Hematopoietic multipotent progenitor cell (in vitro differentiated cells): ENCODE data around the gene NUDT4. TPM values are rescaled to one million over a fixed set of nuclear protein-coding genes. Genes with fewer than 3 reads are reported as not detected.

Experiments
- DNase-seq, 3 donors: peaks; one replicate each; pipeline ENCODE4 v3.0.0-alpha.2; 2011 to 2015; ENCODE audit warnings: low read depth in 2 of 3, low spot score in 2 of 3
- total RNA-seq: library from RNA; depleted of rRNA; stranded (reverse); fragments of >200 nt; gene quantifications from one replicate; pipeline ENCODE4 v1.2.3, GENCODE V29; 2012

NUDT4 gene
- 27.2 TPM for total RNA-seq

DNA sequence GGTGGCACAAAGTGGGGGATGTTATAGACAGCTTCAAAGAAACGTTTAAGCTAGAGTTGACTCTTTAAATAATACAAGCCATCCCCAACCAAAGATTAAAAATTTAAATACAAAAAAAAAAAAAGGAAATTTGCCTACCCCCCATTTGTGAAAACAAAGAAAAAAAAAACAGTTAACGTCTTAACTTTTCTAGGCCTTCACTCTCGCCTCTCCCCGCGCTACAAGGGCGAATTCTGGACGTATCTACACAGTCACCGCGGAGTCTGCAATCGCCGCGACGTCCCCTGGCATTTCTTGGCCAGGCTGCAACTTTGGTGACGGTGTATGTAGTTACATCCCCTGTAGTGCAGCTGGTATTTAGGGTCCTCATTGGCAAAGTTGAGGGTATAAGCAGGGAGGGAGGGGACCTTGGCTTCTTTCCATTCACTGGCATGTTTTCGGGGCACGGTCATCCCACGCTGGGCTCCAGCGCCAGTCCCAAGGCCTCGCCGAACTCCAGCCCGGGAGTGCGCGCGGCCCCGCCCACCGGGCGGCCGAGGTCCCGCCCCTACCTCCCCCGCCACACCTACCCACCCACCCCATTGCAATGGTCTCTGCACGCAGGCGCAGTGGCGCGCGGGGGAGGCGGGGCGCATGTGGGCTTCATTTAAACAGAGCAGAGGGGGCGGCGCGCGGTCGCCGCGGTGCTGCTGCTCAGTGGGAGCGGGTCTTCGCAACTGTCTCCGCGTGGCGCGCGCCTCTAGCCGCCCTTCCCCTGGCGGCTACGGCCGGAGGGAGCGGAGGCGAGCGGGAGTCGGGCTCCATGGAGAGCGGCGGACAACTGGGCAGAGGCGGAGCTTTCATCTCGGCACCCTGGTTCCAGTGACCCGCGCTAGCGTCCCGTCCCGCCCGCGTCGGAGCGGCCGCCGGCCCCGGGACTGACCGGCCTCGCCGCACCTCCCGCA lies at the start of gene NUDT4:
Gene NUDT4 (plus strand): TSS at position 674 of the 944 bp plus-strand sequence. CDS start 398 bp downstream, outside the sequence.
- peak; percentile 90 to 97 (median 96) for DNase-seq

DNA sequence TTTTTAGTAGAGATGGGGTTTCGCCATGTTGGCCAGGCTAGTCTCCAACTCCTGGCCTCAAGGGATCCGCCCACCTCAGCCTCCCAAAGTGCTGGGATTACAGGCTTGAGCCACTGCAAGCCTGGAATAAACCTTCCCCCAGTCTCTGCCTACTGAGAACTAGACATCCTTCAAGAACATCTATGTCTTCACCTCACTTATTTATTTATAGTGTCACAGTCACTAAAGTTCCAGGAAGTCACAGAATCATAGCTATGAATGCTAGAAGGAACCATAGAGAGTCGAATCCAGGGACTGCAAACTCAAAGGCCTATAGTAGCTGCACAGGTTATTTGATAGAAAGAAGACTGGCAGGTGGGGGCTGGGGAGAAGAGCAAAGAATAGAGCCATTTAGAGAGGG lies 44.7 kb upstream of the NUDT4 start:
- DNase-seq, result no peak

DNA sequence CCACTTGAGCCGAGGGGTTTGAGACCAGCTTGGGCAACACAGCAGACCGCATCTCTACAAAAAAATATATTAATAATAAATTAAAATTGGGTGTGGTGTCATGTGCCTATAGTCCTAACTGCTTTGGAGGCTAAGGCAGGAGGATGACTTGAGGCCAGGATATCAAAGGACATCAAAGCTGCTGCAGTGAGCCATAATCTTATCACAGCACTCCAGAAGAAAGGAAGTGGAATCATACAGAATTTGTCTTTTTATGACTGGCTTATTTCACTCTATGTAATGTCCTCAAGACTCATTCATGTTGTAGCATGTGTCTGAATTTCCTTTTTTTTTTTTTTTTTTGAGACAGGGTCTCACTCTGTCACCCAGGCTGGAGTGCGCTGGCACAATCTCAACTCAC lies 43.9 kb upstream of the NUDT4 start:
- DNase-seq, result no peak

DNA sequence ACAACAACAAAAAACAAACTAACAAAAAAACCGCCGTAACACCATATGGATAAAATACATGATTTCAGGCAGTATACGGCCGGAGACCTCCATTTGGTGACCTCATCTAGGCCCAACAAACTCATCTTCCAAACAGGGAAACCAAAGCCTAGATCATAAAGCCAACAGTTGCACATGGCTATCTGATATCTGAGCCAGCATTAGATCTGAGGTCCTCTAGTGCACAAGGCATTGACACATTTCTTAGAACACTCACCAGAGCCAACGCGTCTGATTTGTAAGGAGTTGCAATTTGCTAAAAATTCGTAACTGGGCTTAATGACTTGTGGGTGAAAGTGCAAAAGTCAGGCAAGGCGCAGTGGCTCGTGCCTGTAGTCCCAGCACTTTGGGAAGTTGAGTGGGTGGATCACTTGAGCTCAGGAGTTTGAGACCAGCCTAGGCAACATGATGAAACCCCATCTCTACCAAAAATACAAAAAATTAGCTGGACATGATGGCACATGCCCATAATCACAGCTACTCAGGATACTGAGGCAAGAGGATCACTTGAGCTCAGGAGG lies 42.0 kb upstream of the NUDT4 start:
- no peak for DNase-seq

DNA sequence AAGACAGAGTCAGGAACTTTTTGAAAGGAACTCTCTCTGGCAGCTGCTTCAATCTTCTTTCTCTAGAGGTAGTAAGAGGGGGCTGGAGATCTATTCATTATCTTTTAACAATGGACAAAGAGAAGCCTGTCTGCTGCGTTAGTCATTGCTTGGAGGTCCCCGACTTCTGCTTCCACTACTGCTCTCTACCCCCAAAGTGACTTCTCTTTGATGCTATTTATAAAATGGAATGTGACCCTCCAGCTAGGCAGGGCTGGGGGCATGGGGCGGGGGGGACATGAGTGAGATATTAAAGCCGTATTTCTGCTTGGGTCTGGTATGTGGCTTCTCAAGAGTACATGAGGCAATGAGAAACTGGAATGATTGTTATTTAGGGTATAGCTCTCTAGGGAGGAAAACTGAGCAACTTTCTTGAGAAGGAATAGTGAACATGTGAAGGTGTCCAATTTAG lies 41.4 kb upstream of the NUDT4 start:
- DNase-seq, result no peak

DNA sequence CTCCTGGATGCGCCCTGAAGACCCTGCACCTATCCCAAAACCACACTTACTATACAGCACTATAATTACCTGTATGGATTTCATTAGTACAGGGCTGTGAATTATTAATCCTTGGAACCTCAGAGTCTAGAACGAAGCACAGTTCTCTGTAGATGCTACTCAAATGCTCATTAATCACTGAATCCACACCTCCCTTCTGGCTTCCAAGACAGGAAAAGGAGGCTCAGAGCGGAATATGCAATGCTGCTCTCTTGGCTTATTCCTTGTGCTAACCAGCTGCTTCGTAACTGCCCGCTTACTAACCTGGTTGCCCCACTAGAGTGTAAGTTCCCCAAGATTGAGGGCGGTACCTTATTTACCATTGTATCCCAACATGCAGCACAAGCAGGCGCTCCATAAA lies 39.1 kb upstream of the NUDT4 start:
- no peak for DNase-seq

DNA sequence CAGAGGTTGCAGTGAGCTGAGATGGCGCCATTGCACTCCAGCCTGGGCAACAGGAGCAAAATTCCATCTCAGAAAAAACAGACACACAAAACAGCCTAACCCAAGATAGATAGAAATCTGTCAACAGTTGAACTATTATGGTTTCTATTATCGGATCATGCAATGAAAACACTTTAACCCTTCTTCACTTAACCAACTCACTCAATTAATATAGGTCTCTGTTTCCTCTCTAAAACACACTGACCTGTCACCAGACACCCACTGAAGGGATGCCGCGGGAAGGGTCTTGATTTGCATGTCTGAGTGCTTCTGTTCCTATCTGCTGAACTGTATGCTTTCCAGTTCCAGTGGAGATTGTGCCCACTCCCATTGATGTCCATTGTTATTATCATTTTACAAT lies 38.0 kb upstream of the NUDT4 start:
- DNase-seq, result no peak

DNA sequence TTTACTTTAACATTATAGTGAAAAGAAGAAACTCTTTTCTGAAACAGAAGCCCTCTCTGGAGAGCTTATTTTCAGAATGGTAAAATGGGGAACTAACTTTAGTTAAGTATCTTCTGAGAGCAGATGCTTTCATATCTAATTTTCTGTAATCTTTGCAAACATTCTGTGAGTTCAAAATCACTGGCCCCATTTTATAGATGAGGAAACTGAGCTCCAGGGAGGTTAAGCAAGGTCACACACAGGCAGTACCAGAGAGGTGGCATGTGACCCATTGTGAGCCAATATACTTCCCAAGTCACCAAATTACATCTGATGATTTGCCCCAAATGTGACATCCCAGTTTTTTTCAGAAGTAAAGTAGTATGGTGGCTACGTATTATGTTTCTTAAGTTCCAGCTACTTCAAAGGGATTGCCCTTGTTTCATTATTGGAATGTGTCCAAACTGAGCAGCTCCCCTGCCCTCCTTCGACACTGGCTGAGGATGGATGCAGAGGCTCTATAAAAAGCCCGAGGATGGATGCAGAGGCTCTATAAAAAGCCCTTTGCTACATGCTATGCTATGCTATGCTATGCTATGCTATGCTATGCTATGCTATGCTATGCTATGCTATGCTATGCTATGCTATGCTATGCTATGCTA lies 36.2 kb upstream of the NUDT4 start:
- peak in 1 of 3 donors; percentile 12 for DNase-seq

DNA sequence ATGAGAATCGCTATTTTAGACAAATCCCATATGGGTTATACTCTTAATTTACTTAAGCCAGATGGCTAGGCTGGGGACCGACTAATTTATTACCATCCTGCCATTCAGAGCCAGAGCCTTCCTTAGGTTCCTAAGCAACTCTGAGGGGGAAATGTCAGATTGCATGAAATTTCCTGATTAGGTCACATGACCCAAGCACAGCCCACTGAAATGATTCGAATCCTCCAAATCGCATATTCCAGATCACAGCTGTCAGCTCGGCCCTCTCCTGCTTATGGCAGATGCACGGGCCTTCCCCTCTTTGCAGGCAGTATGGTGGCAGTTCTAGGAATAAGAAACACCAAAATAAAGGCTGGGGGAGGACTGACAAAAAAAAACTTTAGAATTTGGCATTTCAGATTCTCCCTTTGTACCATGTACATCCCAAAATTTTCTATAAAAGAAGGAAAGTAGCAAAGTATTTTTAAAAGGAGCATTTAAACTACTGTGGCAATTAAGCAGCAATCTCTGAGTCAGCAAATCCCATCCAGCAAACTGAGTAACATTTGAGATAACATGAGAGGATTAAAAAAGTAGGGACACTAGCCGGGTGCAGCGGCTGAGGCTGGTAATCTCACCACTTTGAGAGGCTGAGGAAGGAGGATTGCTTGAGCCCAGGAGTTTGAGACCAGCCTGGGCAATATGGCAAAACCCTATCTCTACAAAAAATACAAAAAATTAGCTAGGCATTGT lies 30.5 kb upstream of the NUDT4 start:
- DNase-seq, result no peak

DNA sequence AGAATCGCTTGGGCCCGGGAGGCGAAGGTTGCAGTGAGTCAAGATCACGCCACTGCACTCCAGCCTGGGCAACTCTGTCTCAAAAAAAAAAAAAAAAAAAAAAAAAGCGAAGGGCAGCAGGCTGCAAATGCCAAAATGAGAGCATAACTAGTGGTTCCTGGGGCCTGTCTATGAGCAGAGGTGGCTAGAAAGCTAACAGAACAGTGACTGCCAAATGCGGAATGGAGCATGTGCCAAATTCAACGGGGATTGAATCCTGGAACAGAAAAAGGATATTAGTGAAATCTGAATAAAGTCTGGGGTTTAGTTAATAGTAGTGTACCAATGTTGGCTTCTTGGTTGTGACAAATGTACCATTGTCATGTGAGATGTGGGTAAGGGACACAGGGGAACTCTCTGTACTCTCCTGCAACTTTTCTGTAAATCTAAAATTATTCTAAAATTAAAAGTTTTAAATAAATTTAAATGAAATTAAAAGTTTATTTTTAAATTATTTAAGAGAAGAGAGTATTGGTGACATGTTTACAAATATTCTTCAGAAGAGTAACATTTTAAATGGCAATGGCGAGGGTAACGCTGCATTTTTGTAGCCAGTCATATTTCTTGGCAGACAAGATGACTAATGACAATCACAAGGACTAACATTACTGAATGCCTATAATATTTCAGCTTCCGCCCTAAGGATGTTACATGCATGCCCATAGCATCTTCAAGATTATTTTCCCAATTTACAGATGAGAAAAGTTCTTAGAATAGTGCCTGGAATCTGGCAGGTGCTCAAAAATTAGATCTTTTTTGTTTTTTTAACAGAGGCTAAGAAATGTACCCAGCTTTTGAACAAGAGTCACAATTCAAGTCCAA lies 28.9 kb upstream of the NUDT4 start:
- DNase-seq, result no peak

DNA sequence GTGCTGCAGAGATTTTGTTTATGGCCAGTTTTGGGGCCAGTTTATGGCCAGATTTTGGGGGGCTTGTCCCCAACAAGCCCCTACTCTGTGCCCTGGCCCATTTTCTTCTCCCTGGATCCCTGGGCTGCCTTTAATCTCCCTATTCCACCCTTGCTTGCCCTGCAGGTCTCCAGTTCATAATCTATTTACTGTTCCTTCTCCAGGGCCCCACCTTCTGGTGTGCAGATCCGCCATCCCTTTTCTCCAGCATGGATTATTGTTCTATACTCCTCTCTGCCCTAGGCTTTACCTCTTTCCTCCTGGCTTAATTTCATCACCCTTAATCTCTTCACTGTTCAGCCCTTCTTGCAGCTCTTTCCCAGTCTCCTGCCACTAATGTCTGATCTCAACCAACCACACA lies 26.0 kb upstream of the NUDT4 start:
- DNase-seq, result no peak

DNA sequence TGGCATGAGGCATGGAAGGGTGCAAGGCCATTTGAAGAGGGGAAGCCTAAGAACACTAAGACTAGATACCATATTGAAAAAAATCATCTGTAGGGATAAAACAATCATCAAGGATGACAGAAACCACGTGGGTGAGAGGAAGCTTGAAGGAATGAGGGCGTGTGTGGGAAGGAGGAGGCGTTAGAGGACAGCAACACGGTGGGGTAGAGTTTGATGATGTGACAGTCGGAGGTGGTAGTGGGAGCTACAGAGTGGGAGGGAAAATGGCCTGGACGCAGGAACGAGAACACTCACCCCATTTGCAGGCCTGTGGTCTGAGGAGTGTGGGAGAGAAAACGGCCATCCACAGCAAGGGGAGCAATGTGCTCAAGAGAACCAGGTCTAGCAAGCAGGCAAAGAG lies 25.4 kb upstream of the NUDT4 start:
- DNase-seq, result no peak

DNA sequence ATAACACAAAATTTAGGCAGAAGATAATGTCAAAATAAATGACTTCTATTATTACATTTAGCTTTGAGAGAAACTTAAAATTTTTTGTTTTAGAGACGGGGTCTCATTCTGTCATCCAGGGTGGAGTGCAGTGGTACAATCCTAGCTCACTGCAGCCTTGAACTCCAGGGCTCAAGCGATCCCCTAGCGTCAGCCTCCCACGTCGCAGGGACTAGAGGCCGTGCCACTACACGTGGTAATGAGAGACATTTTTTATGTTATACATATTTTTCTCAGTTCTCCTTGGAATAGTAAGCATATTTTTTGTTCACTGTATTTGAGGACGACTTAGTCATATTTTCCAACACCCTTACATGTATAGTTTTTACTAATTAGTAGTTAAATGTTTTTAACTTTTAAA lies 21.5 kb upstream of the NUDT4 start:
- no peak for DNase-seq

DNA sequence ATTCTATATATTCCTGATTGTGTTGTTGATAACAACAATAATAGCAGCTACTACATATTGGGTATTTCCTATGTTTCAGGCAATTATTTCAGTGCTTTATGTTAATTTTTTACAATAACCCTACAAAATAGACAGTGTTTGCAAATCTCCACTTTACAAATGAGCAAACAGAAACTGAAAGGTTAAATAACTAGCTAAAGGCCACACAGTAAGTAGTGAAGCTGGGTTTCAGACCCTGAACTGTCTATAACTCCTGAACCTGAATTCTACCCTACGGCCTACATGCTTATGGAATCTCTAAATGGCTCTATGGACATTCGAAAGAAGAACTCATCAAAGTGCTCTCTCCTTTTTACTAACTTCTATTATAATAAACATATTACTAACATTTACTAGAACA lies 19.7 kb upstream of the NUDT4 start:
- no peak for DNase-seq

DNA sequence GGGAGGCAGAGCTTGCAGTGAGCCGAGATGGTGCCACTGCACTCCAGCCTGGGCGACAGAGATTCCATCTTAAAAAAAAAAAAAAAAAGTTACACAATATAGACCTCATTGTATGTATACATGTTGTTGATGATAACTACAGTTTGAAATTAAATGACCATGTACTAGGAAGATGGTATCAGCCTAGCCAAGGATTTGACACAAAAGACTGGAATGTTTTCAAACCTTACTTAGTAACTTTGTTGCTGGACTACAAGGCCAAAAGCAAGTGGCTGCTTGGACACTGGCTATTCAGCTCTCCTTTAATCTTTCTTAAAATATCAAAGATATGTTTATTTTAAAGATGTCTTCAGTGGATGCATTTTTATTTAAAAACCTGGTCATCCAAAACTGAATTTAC lies 18.9 kb upstream of the NUDT4 start:
- no peak for DNase-seq

DNA sequence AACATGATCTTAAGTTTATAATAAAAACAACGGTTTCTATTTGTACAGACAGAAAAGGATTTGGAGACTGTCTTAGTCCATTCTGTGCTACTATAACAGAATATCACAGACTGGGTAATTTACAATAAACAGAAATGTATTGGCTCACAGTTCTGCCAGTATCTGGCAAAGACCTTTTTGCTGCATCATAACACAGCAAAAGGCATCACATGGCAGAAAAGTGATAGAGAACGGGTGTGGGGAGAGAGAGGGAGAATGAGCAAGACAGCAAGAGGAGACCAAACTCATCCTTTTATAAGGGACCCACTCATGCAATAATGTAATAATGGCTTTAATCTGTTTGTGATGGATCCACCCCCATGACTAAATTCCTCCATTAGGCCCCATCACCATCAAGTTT lies 17.0 kb upstream of the NUDT4 start:
- DNase-seq, result no peak

DNA sequence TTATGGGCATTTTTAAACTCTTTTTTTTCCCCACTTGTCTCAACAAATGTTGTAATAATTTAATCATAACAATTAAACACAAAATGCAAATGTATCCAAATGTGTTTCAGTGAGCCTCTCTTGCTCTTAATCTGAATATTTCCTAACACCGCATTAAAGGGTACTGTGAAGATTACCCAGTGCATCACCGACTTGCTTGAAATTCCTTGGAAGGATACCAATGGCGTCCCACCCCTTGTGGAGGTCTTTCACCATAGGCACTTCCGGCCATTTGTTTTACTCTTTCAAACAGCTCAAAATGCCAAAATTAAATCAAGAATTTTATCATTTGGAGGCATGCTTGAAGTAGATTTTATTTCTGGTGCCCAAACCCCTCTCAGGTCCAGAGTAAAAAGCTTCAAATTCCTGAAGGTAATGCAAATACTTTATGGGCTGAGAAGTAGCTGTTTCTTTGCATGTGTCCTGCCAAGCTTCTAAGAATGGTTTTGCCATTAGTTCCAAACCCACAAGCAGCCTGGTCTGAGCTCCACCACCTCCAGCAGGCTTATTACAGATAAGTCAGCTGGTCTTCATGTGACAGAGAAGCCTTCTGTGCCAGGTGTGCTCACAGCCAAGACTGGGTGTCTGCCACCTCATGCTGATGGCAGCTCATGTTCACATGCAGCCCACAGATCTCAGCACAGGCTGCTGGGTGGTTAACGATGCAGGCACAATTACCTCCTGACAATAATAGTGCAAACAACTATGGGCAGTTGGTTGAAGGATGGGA lies 16.4 kb upstream of the NUDT4 start:
- no peak for DNase-seq

DNA sequence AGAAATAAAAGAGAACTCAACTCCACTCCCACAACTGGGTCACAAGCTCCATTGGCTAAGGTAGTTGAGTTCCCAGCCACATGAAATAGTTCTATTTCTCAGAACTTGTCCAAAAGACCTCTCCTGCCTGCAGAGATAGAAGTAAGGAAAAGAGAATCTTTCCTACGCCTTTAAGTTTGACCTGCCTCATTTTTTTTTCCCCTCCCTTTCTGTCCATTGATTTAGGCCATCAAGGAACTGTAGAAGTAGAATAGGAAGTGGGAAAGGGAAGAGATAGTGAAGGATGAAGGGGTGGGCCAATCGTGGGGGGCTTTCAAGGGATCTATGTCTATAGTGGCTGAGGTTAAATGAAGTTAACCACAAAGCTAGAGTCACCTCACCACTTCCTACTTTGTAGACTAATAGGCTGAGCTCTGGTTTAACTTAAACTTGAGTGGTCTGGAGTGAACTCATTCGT lies 13.9 kb upstream of the NUDT4 start:
- DNase-seq, result peak in 2 of 3 donors; percentile 50 to 70
